ENCODE data around the gene ARPC1B.

ARPC1B gene

DNA sequence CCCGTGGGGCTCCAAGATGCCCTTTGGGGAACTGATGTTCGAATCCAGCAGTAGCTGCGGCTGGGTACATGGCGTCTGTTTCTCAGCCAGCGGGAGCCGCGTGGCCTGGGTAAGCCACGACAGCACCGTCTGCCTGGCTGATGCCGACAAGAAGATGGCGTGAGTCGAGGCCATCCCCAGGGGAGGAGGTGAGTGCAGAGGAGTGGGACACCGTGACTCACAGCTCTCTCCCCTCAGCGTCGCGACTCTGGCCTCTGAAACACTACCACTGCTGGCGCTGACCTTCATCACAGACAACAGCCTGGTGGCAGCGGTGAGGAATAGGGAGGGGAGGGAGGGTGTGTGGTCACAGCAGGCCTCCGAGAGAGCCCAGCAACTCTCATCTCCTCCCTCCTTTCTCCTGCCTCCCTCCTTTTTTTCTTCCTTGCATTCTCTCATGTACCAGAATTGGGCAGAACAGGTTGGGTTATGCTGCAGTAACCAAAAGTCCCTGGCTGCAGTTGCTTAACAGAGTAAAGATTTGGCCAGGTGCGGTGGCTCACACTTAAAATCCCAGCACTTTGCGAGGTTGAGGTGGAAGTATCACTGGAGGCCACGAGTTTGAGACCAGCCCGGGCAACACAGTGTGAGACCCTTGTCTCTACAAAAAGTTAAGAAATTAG is 16.5 kb downstream of the ARPC1B start:
- DNase-seq = no peak

DNA sequence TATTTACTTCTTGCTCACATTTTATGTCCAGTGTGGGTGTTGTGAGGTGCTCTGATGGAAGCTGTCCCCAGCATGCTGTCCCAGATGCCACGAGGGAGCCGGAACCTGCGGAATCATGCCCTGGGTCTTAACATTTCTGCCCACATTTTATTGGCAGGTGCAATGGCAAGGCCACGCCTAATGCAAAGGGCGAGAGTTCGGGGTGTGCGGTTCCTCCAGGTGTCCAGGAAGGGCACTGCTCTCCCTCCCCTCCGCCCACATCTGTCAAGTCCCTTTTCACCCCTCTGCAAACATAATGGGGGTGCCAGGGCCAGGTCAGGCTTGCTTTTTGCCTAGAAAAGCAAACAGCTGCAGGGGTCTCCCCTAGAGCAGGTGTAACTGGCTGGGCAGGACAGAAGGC is 17.5 kb downstream of the ARPC1B start:
- DNase-seq = no peak

DNA sequence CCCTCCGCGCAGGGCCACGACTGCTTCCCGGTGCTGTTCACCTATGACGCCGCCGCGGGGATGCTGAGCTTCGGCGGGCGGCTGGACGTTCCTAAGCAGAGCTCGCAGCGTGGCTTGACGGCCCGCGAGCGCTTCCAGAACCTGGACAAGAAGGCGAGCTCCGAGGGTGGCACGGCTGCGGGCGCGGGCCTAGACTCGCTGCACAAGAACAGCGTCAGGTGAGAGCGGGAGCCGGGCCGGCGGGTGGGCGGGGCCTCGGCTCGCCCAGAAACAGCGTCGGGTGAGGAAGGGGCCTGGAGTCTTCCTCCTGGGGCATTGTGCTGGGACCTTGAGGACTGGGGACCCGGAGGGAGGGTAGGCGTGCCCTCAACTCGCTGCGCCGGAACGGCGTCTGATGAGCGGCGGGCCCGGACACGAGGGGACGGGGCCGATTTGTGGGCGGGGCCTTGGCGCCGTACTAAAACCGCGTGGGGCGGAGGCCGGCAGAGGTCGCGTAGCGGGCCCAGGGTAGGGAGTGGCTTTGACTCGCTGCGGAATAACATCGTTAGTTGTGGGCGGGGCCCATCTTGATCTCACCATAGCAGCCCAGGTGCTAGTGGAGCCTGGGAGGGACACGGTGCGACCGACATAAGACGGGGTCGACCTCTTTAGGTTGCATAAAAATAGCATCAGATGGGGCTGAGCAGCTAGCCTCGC is 18.3 kb downstream of the ARPC1B start:
- peak; percentile 47 for DNase-seq

DNA sequence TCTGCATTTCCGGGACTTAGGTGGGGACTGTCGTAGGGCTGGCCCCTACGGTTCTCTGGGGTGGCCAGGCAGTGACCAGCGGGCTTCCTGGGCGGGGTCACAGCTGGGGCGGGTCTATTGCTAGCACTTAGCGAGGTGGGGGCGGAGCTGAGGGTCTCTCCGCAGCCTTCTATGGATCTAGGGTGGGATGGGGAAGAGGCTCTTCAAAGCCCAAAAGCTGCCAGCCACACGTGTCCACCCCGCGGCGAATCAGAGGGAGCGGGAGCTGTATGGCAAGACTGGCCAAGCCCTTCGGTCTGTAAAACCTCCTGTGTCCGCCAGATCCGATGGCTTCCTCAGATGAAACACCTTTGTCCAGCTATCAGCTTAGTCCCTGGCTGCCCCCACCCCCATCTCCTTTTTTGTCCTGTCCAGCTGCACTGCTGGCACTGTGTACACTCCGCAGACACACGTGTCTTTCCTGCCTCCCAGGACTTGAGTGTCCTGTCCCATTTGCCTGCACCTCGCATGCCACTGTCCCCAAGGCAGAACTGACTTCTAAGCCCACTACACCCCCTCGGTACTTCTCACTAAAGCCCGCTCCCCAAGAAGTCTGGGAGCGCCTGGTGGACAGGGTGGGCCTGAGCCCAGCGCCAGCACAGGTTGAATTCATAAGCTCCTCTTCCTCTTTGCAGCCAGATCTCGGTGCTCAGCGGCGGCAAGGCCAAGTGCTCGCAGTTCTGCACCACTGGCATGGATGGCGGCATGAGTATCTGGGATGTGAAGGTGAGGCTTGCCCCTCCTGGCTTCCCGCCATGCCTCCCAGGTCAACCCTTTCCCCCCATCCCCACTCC is 19.0 kb downstream of the ARPC1B start:
- DNase-seq = no peak

DNA sequence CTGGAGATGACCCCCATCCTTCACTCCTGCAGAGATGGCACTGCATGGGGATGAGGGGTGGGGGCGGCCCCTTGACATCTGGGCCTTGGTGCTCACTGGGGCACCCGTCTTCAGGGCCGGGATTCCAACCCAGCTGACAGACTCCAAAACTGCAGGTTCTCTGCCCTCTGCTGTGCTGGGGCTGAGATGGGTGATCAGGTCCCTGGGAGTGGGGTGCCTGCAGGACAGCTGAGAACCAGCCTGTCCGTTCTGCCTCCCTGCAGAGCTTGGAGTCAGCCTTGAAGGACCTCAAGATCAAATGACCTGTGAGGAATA is 19.6 kb downstream of the ARPC1B start:
- no peak for DNase-seq

DNA sequence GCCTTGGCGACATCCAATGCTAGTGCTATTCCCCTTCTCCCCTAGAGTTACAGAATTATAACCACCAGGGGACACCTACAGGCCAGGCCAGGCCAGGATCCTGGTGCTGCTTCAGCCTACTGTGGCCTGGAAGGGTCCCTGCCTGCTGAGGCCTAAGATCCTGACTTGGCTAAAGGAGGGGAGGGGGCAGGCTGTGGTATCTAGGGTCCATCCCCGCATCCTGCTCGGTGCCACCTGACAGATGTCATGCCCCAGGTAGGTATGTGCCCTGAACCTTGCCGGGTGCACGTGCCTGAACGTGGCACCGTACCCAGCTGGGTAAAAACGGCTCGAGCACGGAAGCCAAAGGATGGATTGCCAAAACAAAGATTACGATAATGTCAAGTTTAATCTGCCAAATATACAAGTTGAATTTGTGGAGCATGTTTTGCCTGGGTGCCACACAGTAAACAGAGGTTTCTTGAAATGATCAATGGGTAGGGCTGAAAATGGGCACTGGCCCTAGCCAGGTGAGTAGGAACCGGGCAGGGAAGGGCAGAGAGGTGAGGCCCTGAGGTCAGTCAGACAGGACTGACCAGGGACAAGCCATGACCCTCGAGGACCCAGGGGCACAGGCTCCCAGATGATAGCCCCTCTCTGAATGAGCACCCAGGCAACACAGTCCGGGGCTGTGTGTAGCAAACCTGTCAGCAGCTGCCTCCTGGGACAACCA is 21.2 kb downstream of the ARPC1B start:
- DNase-seq = no peak

DNA sequence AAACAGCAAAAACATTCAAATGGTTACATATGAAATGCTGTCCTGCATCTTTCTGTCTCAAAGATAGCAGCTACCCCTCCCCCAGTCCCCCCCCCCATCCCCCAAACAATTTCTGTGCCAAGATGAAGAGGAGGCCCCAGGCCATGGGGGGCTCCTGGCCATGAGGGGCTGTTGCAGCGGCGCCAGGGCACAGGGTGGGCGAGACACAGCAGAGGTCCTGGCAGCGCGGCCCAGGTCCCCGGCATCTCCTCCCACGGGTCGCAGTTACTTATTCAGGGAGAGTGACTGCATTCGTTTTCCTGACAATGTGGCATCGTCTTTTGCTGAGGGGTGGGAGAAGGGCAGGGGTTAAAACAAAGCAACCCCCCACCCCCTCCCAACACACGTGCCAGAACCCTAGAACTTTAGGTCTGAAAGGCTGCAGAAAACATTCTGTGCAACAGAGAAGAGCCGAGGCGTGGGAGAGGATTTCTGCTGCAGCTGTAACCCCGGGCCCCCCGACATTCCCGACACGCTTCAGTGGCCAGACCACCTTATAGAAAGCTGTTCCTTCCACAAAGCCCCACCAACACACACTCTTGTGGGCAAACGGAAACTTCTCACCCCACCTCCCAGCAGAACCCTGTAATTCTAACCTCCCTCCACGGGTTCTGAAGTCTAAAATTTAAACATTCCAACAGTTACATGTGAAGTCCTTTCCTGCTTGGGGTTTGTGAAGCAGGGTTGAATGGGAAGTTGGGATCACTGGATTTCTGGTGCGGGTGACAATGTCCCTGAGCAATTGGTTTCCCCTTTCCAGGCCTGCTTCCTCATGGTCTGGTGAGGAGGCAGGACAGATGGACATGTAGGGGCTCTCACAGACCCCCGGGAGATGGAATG is 22.1 kb downstream of the ARPC1B start:
- DNase-seq = no peak

DNA sequence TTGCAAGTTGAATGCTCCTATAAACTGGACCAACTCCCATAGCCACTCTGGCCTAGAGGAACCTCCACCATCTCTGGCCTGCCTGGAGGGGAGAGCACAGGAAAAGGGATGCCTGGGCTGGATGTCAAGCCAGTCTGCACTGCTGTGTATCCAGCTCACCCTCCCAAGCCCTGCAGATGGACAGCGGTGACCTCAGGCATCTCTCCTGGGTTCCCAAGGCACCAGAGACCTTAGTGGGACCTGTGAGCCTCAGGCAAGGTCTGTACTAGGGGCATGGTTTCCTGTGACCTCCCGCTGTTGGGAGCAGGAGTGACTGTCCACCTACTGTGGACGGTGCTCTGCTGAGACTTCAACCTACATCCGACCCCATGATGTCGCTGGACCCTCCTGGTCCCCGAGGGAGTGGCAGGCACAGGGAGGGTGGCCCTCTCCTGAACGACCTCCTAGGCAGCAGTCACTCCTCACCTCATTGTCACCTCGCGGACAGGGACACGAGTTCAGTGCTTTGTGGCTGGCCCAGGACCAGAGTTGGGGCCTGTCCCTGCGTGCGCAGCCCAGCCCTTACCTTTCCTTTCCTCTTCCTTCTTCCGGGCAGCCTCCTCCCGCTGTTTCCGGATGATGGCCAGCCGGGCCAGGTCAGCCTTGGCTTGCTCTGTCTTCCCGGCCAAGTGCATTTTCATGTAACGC is 22.9 kb downstream of the ARPC1B start:
- DNase-seq = no peak

DNA sequence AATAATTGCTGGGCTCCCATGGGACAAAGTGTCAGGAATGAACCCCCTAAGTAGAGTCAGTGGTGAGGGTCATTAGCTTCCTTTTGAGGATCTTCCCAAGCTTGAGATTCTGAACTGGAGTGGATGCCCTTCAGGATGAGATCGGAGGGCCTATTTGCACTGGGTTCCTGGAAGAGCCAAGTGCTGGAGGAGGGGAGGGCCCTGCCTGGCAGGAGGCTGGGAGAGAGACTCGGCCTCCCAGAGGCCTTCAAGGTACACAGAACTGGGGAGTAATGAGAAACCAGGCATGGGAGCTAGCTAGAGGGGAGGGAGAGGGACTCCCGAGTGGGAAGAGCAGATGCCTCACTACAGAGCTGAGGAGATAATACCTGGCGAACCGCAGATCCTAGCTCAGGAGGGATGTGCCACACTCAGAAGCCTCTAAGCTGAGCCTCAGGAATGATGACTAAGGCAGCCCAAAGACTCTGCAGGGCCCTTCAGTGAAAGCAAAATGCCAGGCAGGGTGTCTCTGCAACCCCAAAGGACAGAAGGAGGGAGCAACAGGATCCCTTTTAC is 24.4 kb downstream of the ARPC1B start:
- no peak for DNase-seq

DNA sequence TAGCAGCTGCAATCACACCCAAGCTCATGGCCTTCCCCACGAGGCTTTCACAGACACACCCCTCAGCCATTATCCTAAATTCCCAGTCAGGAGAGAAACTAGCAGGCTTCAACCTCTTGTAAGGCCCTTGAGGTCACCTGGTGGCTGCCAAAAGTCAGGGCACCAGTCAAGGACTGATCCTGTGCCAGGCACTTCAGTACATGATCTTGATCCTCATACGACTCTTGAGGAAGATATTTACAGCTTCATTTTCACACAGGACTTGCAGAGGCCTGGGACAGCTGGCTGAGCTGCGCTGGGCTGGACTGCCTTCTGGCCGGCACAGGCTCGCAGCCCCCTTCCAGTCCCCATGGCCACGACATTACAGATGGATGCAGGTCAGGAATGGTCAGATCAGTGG is 25.1 kb downstream of the ARPC1B start:
- no peak for DNase-seq

DNA sequence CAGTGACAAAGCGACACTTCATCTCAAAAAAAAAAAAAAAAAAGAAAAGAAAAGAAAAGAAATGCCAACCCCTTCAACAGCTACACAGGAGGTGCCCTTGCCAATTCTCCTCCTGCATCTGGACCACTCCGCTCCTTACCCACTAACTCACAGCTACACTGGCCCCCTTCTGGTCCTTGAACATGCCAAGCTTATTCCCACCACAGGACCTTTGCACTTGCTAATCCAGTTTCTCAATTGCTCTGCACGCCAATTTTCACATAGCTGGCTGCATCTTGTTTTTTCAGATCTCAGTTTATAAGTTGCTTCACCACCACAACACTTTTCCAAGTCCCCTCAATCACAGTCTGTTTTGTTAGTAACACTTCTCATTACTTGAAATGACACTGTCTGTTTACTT is 28.3 kb downstream of the ARPC1B start:
- no peak for DNase-seq

DNA sequence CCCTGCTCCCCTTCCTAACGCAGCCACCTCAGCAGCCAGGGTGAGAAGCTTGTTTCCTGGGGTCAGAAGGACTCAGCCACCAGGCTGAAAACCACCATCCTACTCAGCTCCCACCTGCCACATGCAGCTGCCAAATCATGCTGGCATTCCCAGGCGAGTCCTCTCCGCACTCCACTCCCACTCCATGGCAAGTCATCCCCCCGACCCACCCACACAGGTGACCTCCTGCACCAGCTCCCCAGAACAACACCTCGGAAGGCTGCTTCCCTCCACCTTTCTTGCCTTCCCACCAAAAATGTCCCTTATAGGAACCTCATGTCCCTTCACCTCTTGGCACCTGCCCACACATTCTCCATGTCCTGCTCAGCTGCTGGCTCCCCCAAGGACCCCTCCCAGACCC is 29.2 kb downstream of the ARPC1B start:
- no peak for DNase-seq

DNA sequence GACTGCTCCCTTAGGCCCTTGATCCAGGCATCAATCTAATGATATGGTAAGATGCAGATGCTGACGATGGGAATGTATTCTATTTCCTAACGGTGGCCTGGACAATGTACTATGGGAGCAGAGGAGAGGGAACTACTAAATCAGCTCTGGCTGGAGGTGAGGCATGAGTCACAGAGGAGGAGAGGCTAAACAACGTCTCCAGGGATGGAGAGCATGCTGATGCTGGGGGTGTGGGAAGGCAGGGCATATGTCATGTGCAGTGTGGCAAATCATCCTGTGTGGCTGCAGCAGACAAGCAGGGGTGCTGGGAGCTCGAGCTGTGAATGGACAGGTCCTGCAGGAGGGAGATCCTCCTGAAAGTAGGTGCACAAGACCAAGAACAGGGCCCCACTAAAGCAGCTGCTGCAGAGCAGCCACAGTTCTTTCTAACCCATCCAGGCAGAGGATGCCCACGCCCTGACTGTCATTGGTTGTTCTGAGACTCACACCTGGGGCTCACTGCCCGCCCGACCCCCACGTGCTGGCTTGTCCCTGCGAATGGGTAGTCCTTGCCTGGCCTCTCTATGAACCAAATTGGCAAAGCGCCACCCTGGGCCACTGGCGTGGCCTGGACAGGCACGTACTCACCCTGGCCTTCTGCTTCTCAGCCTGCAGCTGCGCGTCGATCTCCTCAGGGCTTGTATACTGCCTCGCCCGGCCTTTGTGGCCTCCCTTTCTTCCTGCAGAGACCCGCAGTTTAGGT is 29.9 kb downstream of the ARPC1B start:
- DNase-seq = no peak

DNA sequence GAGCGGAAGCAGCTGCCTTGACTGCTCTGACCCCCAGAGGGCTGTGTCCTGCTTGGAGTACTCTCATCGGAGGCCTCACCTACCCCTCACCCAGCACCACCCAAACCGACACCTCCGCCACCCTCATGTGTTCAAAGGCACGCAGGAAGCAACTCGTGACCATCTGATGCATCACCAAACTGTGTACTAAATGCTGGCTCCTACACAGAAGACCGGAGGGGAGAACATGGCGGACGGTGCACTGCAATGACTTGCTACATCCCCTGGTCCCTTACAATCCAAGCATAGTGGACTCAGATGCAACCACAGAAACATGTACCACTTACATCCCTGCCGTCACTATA is 30.4 kb downstream of the ARPC1B start:
- DNase-seq = no peak

DNA sequence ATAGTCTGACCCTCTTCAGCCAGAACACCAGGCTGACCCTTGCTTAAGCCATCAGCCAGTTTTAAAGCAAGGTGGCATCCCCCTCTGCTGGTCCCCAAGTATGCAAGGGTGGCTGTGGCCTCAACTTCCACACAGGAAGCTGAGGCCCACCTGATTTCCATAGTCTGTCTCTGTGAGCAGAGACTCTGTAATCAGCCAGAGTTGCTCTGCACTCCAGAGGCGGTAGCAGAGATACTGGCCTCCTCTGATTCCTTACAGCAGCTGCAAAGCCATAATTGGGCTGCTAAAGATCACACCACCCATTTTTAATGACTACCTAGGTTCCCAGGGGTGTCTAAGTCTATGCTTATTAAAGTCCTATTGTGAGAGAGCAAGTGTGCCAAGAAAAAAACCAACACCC is 32.0 kb downstream of the ARPC1B start:
- DNase-seq = no peak

DNA sequence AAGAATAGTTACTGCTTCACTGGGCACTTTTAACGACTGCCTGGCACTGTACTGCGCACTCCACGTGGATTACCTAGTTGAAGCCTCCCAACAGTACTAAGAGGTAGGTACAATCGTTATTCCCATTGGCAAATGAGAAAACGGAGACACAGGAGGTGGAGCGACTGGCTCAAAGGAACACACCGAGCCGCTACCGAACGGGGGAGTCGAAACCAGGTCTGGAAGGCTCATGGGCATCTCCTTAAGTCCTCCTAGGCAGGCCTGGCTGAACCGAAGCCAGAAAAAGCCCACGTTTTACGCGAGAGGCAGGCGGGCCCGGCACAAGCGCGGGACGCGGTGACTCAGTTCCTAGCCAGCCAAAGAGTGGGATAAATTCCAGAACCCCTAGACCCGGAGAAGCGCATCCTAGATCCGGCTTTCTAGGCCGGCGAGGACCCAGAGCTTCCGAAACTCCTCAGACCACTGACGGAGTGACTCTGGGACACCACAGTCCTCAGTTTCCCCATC is 33.4 kb downstream of the ARPC1B start:
- DNase-seq = peak; percentile 52

DNA sequence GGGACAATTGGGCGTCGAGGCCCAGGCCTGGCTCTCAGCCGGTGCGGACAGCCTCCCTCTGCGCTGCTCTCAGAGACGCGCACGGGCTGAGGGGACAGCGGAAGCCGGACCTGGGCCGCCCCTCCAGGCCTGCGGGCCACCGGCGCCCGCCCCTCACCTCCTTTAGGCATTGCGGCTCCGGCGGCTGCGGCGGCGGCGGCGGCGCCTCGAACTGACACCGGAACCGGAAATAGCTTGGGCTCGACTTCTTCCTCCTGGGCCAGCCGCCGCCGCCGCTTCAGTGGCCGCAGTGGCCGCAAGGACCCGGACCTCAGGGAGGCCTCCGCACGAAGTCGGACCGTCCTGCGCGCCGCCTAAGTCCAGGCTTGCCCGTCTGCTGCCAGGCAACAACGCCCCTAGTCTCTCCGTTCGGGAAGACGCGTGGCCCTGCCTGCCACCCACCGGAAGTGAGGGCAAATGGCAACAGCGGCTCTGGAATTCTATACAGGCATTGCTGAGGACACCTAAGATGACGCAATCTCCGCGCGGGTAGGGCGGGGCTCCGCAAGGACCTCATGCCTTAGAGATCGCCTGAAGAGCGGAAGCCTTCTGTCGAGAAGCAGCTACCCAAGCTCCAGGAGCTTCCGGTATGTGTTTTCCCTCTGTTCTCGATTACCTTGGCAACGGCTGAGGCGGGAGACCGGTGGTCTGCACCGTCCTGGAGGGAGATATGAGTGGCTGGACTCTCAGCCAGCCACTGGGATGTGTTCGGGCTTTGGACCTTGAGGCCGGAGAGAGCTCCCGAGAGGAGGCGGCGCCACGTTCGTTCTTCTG is 34.1 kb downstream of the ARPC1B start, which contains the start of the genes BUD31 and PDAP1:
Gene BUD31, plus strand, starts transcription at position 591 of the 813 bp plus-strand sequence. CDS start 2,124 bp downstream, outside the sequence.
Gene PDAP1, minus strand, starts transcription at position 219 of the 813 bp plus-strand sequence. Its CDS starts 49 bp downstream, at position 170.
- peak; percentile 95 for DNase-seq

DNA sequence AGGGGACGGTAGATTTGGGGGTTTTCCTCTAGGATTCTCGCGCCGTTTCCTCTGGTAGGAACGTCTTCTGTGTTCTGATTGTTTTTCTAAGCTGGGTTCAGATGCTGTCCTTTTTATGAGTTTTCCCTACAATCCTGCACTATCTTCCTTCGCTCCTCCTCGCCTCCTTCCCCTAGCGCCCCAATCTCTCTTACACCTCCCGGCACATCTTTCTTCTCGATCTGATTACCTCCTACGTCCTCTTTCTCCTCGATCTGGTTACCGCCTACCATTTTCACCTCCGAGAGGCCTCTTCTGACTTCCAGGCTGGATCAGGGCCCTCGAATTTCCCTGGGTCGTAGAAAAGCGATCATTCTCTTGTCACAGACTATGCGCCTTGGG is 34.7 kb downstream of the ARPC1B start:
- DNase-seq = peak; percentile 8

DNA sequence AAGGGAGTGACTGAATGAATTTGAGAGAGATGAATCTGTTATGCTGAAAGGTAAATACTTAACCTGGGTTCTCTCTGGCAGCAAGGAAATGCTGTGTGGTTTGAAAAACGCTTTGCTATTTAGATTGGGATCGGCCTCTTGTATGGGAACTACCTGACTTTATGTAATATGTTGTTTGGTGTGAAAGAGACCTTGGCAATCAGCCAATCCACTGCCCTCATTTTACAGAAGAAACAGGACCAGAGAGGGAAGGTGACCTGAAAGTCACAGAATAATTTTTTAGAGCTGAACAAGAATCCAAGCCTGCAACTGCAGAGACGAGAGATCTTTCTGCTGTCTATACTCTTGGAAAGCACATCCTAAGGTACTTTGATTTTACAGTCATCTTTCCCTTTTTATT is 35.3 kb downstream of the ARPC1B start:
- DNase-seq = no peak

DNA sequence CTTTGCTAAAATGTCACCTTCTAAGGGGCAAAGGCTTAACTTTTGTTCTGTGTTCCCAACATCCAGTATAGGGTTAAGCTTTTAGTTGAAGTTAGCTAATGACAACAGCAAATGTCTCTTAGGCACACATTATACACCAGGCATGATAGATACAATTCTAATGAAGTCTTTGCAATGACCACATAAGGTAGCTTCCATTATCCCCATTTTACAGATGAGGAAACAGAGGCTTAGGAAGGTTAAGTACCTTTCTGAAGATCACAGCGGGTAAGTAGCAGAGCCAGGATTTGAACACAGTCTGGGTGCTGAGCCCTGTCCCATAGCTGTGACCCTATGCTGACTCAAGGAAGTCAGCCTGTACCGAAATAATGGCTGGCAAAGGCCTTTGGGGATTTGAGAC is 36.1 kb downstream of the ARPC1B start:
- DNase-seq = no peak

All from suppressor macrophage treated with lipopolysaccharide for 4 hours (primary cell).